CD4-positive, alpha-beta T cell treated with Interleukin-4 for 4 hours (primary cell): Measurements from ENCODE around the gene SGCA.

Experiments used
- DNase-seq: peaks from one replicate; pipeline ENCODE4 v3.0.0-alpha.2; 2020

Gene SGCA

DNA sequence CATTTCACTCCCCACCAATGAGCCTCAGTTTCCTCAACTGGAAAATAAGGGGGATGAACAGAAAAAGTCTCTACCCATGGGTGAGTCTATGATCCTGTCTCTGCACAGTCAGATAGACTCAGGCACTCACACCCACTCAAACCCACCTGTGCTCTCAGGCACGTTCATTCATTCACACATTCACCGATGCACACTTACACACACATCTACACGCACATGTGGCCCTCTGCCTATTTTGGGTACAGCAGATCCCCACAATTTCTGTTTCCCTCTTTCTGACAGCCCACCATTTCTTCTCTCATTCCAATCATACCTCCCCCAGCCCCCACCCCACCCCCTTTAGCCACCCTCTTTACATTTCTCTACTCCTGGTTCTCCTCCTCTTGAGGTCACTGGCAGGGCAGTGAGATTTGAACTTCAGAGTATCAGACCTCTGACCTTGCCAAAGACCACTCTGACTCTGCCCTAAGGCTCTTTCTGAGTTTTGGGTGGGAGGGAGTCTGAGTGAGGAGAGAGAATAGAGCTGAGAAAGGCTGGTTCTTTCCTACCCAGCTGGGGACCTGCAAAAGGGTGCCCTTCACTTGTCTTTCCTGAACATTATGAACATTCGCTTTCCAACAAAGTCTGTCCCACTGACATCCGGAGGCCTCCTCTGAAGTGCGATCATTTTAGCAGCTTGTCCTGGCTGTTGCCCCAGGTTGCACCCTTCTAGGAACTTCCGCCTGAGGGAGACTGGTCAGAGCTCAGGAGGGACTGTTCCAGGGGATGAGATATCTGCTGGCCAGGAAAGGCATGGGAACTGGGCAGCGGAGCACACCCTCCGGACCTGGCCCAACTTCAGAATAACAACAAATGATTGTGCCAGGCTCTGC lies 45.7 kb downstream of the SGCA start:
- no peak for DNase-seq

DNA sequence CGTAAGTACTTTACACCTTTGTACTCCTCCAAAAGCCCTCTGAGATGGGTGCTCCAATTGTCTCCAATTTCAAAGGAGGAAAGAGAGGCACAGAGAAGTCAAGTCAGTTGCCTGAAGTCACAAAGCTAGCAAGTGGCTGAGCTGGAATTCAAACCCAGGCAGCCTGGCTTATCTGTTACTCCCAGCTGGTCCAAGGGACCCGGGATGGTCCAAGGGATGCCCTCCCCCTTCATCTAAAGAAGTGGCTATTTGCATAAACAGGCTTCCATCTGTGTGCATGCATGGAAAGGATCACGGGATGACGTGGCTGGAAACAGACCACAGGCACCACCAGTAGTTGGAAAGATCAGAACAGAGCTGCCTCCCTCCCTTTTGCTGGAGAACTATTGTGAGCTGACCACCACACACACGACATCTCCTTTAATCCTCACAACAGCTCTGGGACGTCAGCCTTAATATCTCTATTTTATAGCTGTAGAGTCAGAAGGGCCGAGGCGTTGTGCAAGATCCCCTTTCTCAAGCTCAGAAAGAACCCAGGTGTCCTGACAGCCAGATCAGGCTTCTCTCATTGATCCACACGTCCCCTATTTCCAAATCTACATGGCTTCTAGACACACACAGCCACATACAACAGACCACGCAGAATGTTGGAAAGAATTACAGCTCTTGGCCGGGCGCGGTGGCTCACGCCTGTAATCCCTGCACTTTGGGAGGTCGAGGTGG lies 46.5 kb downstream of the SGCA start:
- DNase-seq, result no peak

DNA sequence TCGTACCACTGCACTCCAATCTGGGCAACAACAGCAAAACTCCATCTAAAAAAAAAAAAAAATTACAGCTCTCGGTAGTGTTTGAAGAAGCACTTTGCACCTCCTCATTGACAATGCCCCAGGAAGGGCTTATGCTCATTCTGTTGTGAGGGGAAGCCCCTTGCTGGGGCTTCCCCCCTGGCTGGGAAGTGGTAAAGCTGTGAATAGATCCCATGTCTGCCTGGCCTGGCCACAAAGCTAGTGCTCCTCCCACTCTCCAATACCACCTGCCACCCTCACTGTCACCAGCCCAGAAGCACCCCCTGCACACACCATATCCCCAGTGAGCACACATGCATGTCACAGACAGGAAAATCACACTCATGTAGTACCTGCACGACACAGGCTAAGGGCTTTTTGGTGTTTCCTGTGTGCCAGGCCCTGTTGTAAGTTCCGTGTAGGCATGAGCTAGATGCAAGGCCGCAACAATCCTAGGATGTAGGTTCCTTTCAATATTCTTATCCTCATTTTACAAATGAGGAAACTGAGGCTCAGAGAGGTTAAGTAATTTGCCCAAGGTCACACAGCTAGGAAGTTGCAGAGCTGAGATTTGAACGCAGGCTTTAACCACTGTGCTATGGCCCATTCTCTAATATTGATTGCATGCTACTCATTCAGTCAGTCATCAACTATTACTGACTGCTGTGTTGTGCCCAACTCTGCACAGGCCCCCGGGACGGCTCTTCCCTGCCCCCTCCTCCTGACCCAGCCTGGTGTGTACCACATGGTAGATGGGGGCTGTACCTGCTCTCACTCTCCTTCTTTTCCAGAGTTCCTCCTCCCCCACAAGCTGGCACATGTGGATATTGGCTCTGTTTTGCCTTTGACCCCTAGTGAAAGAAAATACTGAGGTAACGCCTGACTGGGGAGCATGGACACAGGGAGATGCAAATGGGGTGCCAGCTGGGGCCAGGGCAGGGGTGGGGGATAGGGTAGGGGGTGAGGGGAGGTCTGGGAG lies 47.5 kb downstream of the SGCA start:
- DNase-seq, result peak; percentile 22

GRCh38 chr17:50214976-50215760 lies 49.4 kb downstream of the SGCA start:
- DNase-seq, result no peak

DNA sequence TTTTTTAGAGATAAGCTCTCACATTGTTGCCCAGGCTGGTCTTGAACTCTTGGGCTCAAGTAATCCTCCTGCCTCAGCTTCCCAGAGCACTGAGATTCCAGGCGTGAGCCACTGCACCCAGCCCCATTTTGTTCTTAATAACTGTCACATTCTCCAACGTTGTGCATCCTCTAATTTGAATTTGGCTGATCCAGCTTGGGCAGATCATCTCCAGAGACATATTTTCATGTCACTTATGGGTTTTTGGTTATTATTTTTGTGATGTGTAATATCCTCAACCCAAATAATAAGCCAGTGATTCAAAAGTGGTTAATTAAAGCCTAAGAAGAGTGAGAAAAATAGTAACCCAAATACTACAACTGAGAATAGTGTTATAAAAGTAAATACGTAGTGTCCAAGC lies 51.8 kb downstream of the SGCA start:
- no peak for DNase-seq

GRCh38 chr17:50218071-50218759 lies 52.4 kb downstream of the SGCA start:
- DNase-seq, result no peak

GRCh38 chr17:50218771-50219315 lies 53.0 kb downstream of the SGCA start:
- DNase-seq, result no peak

DNA sequence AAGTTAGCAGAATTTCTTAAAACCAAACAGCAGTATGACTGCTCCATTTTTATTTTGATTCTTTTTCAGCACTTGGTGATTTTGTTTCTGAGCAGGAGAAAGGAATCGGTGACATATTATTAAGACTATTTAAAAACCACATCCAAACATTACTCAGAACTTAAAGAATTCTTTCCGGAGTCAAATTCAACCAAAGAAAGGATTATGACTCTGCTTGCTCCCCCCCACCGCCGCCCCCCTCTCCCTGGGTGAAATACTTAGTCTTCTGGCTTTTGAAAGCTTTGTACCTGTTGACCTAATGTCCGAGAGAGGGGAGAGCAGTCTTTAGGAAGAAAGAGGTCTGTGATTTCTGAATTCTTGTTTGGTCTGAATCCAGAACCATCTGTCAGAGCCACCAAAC lies 53.5 kb downstream of the SGCA start:
- DNase-seq, result no peak

- DNase-seq, result no peak
Observed at GRCh38 chr17:50219939-50220465, 54.2 kb downstream of the SGCA start.

DNA sequence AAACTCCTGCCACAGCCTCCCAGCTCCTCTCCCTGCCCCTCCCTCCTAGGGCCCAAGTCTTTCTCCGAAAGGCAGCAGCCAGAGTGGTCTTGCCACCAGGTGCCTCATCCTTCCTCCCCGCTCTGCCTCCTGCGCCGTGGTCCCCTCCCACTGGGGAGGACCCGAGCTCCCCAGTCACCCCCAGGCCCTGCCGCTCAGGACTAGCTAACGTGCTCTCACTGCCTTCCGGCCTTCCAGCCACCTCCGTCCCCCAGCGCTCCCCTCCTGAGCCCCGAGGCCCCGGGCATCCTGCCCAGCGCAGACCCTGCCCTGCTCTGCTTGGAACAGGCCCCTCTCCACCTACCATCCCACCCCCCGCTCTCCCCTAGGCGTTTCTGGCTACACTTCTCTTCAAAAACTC lies 55.0 kb downstream of the SGCA start:
- no peak for DNase-seq

- DNase-seq, result no peak
Observed at GRCh38 chr17:50221266-50221863, 55.6 kb downstream of the SGCA start.

DNA sequence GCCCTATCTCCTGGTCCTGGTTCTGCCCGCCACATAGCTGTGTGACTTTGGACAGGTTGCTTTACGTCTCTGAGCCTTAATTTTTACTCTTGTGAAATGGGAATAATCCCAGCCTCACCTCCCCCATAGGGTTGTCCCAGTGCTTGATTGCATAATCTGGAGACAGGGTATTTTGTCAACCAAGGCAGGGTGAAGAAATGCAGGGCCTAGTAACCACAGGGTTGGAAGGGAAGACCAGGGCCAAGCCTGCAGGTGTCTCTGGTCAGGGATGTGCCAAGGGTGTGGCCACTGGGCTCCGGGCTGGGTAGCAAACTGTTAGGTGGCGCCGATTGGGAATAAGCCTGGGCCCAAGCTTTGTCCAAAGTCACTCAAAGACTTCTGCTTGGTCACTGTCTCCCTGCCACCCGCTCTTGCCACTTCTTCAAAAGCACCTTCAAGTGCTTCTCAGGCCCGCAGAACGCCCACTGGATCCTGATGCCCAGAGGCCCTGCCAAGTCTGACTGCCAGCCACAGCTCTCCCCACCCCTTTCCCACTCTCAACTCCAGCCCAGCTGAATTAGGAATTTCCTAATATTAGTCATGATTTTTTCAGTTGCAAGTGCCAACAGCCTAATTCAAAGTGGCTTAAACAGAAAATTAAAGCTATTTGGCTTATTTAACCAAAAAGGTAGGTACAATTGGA lies 56.2 kb downstream of the SGCA start:
- no peak for DNase-seq

GRCh38 chr17:50222922-50223321 lies 57.1 kb downstream of the SGCA start:
- no peak for DNase-seq
